Measurements from ENCODE around the gene RAB13.
"Not testable (repeated sequence)": the region's sequence is repeated elsewhere in the genome, so short reads cannot be mapped to it uniquely, and the experiment has no call there.

Gene RAB13

GRCh38 chr1:154012129-154012528 lies 26.0 kb upstream of the RAB13 start:
- POLR2A ChIA-PET, result no interaction called here
- H3K4me3 ChIP-seq (ENCODE audit: control insufficient read depth in 1 of 7, extremely low read depth in 1 of 7, insufficient read depth in 4 of 7, low read depth in 2 of 7, low read length in 6 of 7), result no peak overlapping the region
- CTCF ChIA-PET, result interaction anchor here (0.7 kb wide), 1 partner anchor 10 kb away, joined by 3 read pairs; no protein-coding TSS in a partner anchor
- H3K36me3 ChIP-seq (ENCODE audit: control insufficient read depth in 4 of 4, insufficient read depth in 4 of 4, low read length in 3 of 4), result no peaks in the 10 kb centered on the region
- no peak for DNase-seq
- WGBS (ENCODE audit: insufficient coverage), result 100% methylated on average over 1 of the region's 1 CpG
- H3K27ac ChIP-seq (ENCODE audit: insufficient read depth in 1 of 2, low read depth in 1 of 2, low read length in 2 of 2, poor library complexity in 1 of 2, severe bottlenecking in 2 of 2), result no peak overlapping the region
- H3K4me1 ChIP-seq (ENCODE audit: control extremely low read depth in 1 of 4, control insufficient read depth in 4 of 4, insufficient read depth in 4 of 4, low read length in 3 of 4), result no peaks in the 10 kb centered on the region
- H3K27me3 ChIP-seq (replicated peaks in 2 of 5; ENCODE audit: control insufficient read depth in 4 of 5, insufficient read depth in 5 of 5, low read length in 4 of 5), result no peaks in the 10 kb centered on the region
- H3K9me3 ChIP-seq (ENCODE audit: control extremely low read depth in 1 of 5, control insufficient read depth in 4 of 5, insufficient read depth in 2 of 5, low read depth in 1 of 5, low read length in 4 of 5), result no peaks in the 10 kb centered on the region

- DNase-seq, result no peak
- CTCF ChIA-PET, result no interaction called here
- POLR2A ChIA-PET, result no interaction called here
- Histone ChIP-seq H3K4me3 (ENCODE audit: control insufficient read depth in 1 of 7, extremely low read depth in 1 of 7, insufficient read depth in 4 of 7, low read depth in 2 of 7, low read length in 6 of 7) (no peak overlapping the region), H3K36me3 (ENCODE audit: control insufficient read depth in 4 of 4, insufficient read depth in 4 of 4, low read length in 3 of 4) (no peaks in the 10 kb centered on the region), H3K27ac (ENCODE audit: insufficient read depth in 1 of 2, low read depth in 1 of 2, low read length in 2 of 2, poor library complexity in 1 of 2, severe bottlenecking in 2 of 2) (no peak overlapping the region), H3K9me3 (ENCODE audit: control extremely low read depth in 1 of 5, control insufficient read depth in 4 of 5, insufficient read depth in 2 of 5, low read depth in 1 of 5, low read length in 4 of 5) (no peaks in the 10 kb centered on the region), H3K27me3 (replicated peaks in 2 of 5; ENCODE audit: control insufficient read depth in 4 of 5, insufficient read depth in 5 of 5, low read length in 4 of 5) (no peaks in the 10 kb centered on the region), H3K4me1 (ENCODE audit: control extremely low read depth in 1 of 4, control insufficient read depth in 4 of 4, insufficient read depth in 4 of 4, low read length in 3 of 4) (no peaks in the 10 kb centered on the region)
- no CpG with 5 or more reads among the region's 3 CpGs for WGBS (ENCODE audit: insufficient coverage)
Measured at GRCh38 chr1:154006136-154006535, 20.0 kb upstream of the RAB13 start.

- ChIA-PET POLR2A (no interaction called here), CTCF (interaction anchor here (0.6 kb wide), 1 partner anchor 105 kb away, joined by 3 read pairs; no protein-coding TSS in a partner anchor)
- DNase-seq, result no peak
- Histone ChIP-seq H3K27ac (ENCODE audit: insufficient read depth in 1 of 2, low read depth in 1 of 2, low read length in 2 of 2, poor library complexity in 1 of 2, severe bottlenecking in 2 of 2) (no peak overlapping the region), H3K4me3 (ENCODE audit: control insufficient read depth in 1 of 7, extremely low read depth in 1 of 7, insufficient read depth in 4 of 7, low read depth in 2 of 7, low read length in 6 of 7) (no peak overlapping the region), H3K9me3 (ENCODE audit: control extremely low read depth in 1 of 5, control insufficient read depth in 4 of 5, insufficient read depth in 2 of 5, low read depth in 1 of 5, low read length in 4 of 5) (no peaks in the 10 kb centered on the region), H3K36me3 (ENCODE audit: control insufficient read depth in 4 of 4, insufficient read depth in 4 of 4, low read length in 3 of 4) (peaks cover 0 to 4% (median 2%) of the 10 kb centered on the region in 4 experiments), H3K4me1 (ENCODE audit: control extremely low read depth in 1 of 4, control insufficient read depth in 4 of 4, insufficient read depth in 4 of 4, low read length in 3 of 4) (no peaks in the 10 kb centered on the region), H3K27me3 (replicated peaks in 2 of 5; ENCODE audit: control insufficient read depth in 4 of 5, insufficient read depth in 5 of 5, low read length in 4 of 5) (no peaks in the 10 kb centered on the region)
- 100% methylated on average over 1 of the region's 4 CpGs for WGBS (ENCODE audit: insufficient coverage)
Measured at GRCh38 chr1:154000420-154000819, 14.3 kb upstream of the RAB13 start.

DNA sequence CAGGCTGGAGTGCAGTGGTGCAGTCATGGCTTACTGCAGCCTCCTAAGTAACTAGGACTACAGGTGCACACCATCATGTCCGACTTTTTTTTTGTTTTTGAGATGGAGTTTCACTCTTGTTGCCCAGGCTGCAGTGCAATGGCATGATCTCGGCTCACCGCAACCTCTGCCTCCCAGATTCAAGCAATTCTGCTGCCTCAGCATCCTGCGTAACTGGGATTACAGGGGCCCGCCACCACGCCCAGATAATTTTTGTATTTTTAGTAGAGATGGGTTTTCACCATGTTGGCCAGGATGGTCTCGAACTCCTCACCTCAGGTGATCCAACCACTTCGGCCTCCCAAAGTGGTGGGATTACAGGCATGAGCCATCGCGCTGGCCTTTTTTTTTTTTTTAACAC lies 10.7 kb upstream of the RAB13 start:
- H3K9me3 ChIP-seq (ENCODE audit: control extremely low read depth in 1 of 5, control insufficient read depth in 4 of 5, insufficient read depth in 2 of 5, low read depth in 1 of 5, low read length in 4 of 5); H3K27me3 ChIP-seq (replicated peaks in 2 of 5; ENCODE audit: control insufficient read depth in 4 of 5, insufficient read depth in 5 of 5, low read length in 4 of 5); POLR2A ChIA-PET; CTCF ChIA-PET; H3K27ac ChIP-seq (ENCODE audit: insufficient read depth in 1 of 2, low read depth in 1 of 2, low read length in 2 of 2, poor library complexity in 1 of 2, severe bottlenecking in 2 of 2); DNase-seq; H3K4me3 ChIP-seq (ENCODE audit: control insufficient read depth in 1 of 7, extremely low read depth in 1 of 7, insufficient read depth in 4 of 7, low read depth in 2 of 7, low read length in 6 of 7): not testable (repeated sequence)
- 96% methylated on average over 3 of the region's 10 CpGs for WGBS (ENCODE audit: insufficient coverage)
- H3K4me1 ChIP-seq (ENCODE audit: control extremely low read depth in 1 of 4, control insufficient read depth in 4 of 4, insufficient read depth in 4 of 4, low read length in 3 of 4), result peaks cover 2 to 12% (median 7%) of the 10 kb centered on the region in 4 experiments
- H3K36me3 ChIP-seq (ENCODE audit: control insufficient read depth in 4 of 4, insufficient read depth in 4 of 4, low read length in 3 of 4), result peaks cover 6 to 32% (median 21%) of the 10 kb centered on the region in 4 experiments

- 98% methylated on average over 11 of the region's 11 CpGs for whole genome bisulfite sequencing (ENCODE audit: insufficient coverage)
- no peaks in the 10 kb centered on the region for H3K9me3 ChIP-seq (ENCODE audit: control extremely low read depth in 1 of 5, control insufficient read depth in 4 of 5, insufficient read depth in 2 of 5, low read depth in 1 of 5, low read length in 4 of 5)
- peaks cover 6 to 40% (median 22%) of the 10 kb centered on the region in 4 experiments for H3K36me3 ChIP-seq (ENCODE audit: control insufficient read depth in 4 of 4, insufficient read depth in 4 of 4, low read length in 3 of 4)
- H3K27ac ChIP-seq (ENCODE audit: insufficient read depth in 1 of 2, low read depth in 1 of 2, low read length in 2 of 2, poor library complexity in 1 of 2, severe bottlenecking in 2 of 2), result no peak overlapping the region
- H3K4me1 ChIP-seq (ENCODE audit: control extremely low read depth in 1 of 4, control insufficient read depth in 4 of 4, insufficient read depth in 4 of 4, low read length in 3 of 4), result peaks cover 10 to 19% (median 15%) of the 10 kb centered on the region in 4 experiments
- H3K4me3 ChIP-seq (ENCODE audit: control insufficient read depth in 1 of 7, extremely low read depth in 1 of 7, insufficient read depth in 4 of 7, low read depth in 2 of 7, low read length in 6 of 7), result no peak overlapping the region
- POLR2A ChIA-PET, result no interaction called here
- no peak for DNase-seq
- no peaks in the 10 kb centered on the region for H3K27me3 ChIP-seq (replicated peaks in 2 of 5; ENCODE audit: control insufficient read depth in 4 of 5, insufficient read depth in 5 of 5, low read length in 4 of 5)
- CTCF ChIA-PET, result no interaction called here
Measured at GRCh38 chr1:153995640-153996039, 9.5 kb upstream of the RAB13 start.

DNA sequence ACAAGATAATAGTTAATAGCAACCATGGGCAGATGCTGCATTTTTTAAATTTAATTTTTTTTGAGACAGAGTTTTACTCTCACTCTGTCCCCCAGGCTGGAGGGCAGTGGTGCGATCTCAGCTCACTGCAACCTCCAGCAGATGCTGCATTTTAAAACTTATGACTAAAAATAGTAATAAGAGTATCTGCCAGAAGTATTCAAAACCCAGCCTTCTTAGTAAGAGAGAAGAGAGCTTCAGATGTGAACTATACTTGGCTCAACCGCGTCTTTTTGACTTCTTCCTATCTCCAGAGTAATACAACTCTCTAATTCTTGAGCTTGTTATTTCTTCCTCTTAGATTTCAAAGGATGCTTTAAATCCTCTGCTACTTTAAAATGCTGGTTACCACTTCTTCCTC lies 9.1 kb upstream of the RAB13 start:
- CTCF ChIA-PET, result no interaction called here
- no peaks in the 10 kb centered on the region for H3K9me3 ChIP-seq (ENCODE audit: control extremely low read depth in 1 of 5, control insufficient read depth in 4 of 5, insufficient read depth in 2 of 5, low read depth in 1 of 5, low read length in 4 of 5)
- no peaks in the 10 kb centered on the region for H3K27me3 ChIP-seq (replicated peaks in 2 of 5; ENCODE audit: control insufficient read depth in 4 of 5, insufficient read depth in 5 of 5, low read length in 4 of 5)
- no peak overlapping the region for H3K27ac ChIP-seq (ENCODE audit: insufficient read depth in 1 of 2, low read depth in 1 of 2, low read length in 2 of 2, poor library complexity in 1 of 2, severe bottlenecking in 2 of 2)
- POLR2A ChIA-PET, result interaction anchor here (0.6 kb wide), 1 partner anchor 1574 kb away, joined by 4 read pairs; no protein-coding TSS in a partner anchor
- no peak for DNase-seq
- H3K36me3 ChIP-seq (ENCODE audit: control insufficient read depth in 4 of 4, insufficient read depth in 4 of 4, low read length in 3 of 4), result peaks cover 6 to 40% (median 22%) of the 10 kb centered on the region in 4 experiments
- H3K4me1 ChIP-seq (ENCODE audit: control extremely low read depth in 1 of 4, control insufficient read depth in 4 of 4, insufficient read depth in 4 of 4, low read length in 3 of 4), result peaks cover 10 to 19% (median 16%) of the 10 kb centered on the region in 4 experiments
- H3K4me3 ChIP-seq (ENCODE audit: control insufficient read depth in 1 of 7, extremely low read depth in 1 of 7, insufficient read depth in 4 of 7, low read depth in 2 of 7, low read length in 6 of 7), result no peak overlapping the region
- 100% methylated on average over 2 of the region's 3 CpGs for whole genome bisulfite sequencing (ENCODE audit: insufficient coverage)

DNA sequence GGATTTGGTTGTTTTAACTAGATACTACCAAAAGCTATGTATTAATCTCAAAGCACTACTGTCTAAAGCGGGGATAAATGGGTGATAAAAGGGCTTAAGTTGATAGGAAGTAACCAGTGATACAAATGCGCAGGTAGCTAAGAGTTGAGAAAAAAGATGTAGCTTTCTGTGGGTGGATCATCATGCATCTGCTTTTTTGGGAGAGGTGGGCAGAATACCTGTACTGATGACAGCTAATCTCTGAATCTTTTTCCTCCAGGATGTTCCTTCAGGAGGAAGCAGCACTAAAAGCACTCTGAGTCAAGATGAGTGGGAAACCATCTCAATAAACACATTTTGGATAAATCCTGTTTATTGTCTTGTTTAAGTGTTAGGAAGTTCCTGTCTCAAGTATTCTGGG lies 5.7 kb upstream of the RAB13 start:
- WGBS (ENCODE audit: insufficient coverage), result 100% methylated on average over 1 of the region's 2 CpGs
- H3K4me1 ChIP-seq (ENCODE audit: control extremely low read depth in 1 of 4, control insufficient read depth in 4 of 4, insufficient read depth in 4 of 4, low read length in 3 of 4), result peaks cover 10 to 23% (median 18%) of the 10 kb centered on the region in 4 experiments
- peak overlapping the region in 6 of 7 experiments; percentile 90 to 100 (median 95) for H3K4me3 ChIP-seq (ENCODE audit: control insufficient read depth in 1 of 7, extremely low read depth in 1 of 7, insufficient read depth in 4 of 7, low read depth in 2 of 7, low read length in 6 of 7)
- H3K27me3 ChIP-seq (replicated peaks in 2 of 5; ENCODE audit: control insufficient read depth in 4 of 5, insufficient read depth in 5 of 5, low read length in 4 of 5), result no peaks in the 10 kb centered on the region
- no peak for DNase-seq
- ChIA-PET POLR2A (interaction anchor here (1.5 to 2.0 kb wide), 2 partner anchors 25 to 46 kb away, joined by 3 to 12 read pairs; partner anchors contain the start of gene CREB3L4), CTCF (interaction anchor here (1.1 to 1.6 kb wide), 2 partner anchors 19 to 334 kb away, joined by 3 to 4 read pairs; no protein-coding TSS in a partner anchor)
- peak overlapping the region in 1 of 2 experiments; percentile 100 for H3K27ac ChIP-seq (ENCODE audit: insufficient read depth in 1 of 2, low read depth in 1 of 2, low read length in 2 of 2, poor library complexity in 1 of 2, severe bottlenecking in 2 of 2)
- no peaks in the 10 kb centered on the region for H3K9me3 ChIP-seq (ENCODE audit: control extremely low read depth in 1 of 5, control insufficient read depth in 4 of 5, insufficient read depth in 2 of 5, low read depth in 1 of 5, low read length in 4 of 5)
- H3K36me3 ChIP-seq (ENCODE audit: control insufficient read depth in 4 of 4, insufficient read depth in 4 of 4, low read length in 3 of 4), result peaks cover 6 to 40% (median 22%) of the 10 kb centered on the region in 4 experiments
